Immature natural killer cell (primary cell): ENCODE data around the gene GMCL1. TPM values are rescaled to one million over a fixed set of nuclear protein-coding genes. Genes with fewer than 3 reads are reported as not detected.
"Not testable (repeated sequence)": the region's sequence is repeated elsewhere in the genome, so short reads cannot be mapped to it uniquely, and the experiment has no call there.

Experiments used
- DNase-seq, 3 donors: peaks; one replicate each; pipeline ENCODE4 v3.0.0; 2022; ENCODE audit warnings: mixed read lengths in 1 of 3
- H3K27ac Mint-ChIP-seq, 6 donors: one replicate each; pipeline ENCODE4 v1.8.0; 2020; ENCODE audit warnings: mixed read lengths in 6 of 6, mild to moderate bottlenecking in 5 of 6, inconsistent platforms in 4 of 6, moderate library complexity in 3 of 6
- H3K27me3 Mint-ChIP-seq, 3 donors: one replicate each; pipeline ENCODE4 v1.8.0; 2020 to 2021; ENCODE audit warnings: low read depth in 3 of 3, mild to moderate bottlenecking in 3 of 3, mixed read lengths in 3 of 3, moderate library complexity in 3 of 3, inconsistent platforms in 1 of 3
- H3K36me3 Mint-ChIP-seq, 3 donors: one replicate each; pipeline ENCODE4 v1.8.0; 2020; ENCODE audit warnings: mixed read lengths in 3 of 3, inconsistent platforms in 2 of 3, mild to moderate bottlenecking in 2 of 3
- H3K4me1 Mint-ChIP-seq, 2 donors: one replicate each; pipeline ENCODE4 v1.8.0; 2020; ENCODE audit warnings: inconsistent platforms in 2 of 2, mild to moderate bottlenecking in 2 of 2, mixed read lengths in 2 of 2, moderate library complexity in 1 of 2
- H3K4me3 Mint-ChIP-seq, 5 donors: one replicate each; pipeline ENCODE4 v1.8.0; 2020; ENCODE audit warnings: mild to moderate bottlenecking in 5 of 5, mixed read lengths in 5 of 5, inconsistent platforms in 3 of 5, moderate library complexity in 3 of 5
- H3K9me3 Mint-ChIP-seq, 6 donors: one replicate each; pipeline ENCODE4 v1.8.0; 2020; ENCODE audit warnings: mild to moderate bottlenecking in 6 of 6, mixed read lengths in 6 of 6, inconsistent platforms in 4 of 6, moderate library complexity in 3 of 6
- polyA plus RNA-seq, 3 donors: library from polyadenylated mRNA; unstranded; fragments of 300-500 nt; fragmentation: Illumina TruSeq; gene quantifications; one replicate each; pipeline ENCODE4 v1.2.3, GENCODE V29; 2021

GMCL1 gene
- polyA plus RNA-seq, 3 donors from 2014 or later: 38.4 to 52.9 (median 38.9) TPM

DNA sequence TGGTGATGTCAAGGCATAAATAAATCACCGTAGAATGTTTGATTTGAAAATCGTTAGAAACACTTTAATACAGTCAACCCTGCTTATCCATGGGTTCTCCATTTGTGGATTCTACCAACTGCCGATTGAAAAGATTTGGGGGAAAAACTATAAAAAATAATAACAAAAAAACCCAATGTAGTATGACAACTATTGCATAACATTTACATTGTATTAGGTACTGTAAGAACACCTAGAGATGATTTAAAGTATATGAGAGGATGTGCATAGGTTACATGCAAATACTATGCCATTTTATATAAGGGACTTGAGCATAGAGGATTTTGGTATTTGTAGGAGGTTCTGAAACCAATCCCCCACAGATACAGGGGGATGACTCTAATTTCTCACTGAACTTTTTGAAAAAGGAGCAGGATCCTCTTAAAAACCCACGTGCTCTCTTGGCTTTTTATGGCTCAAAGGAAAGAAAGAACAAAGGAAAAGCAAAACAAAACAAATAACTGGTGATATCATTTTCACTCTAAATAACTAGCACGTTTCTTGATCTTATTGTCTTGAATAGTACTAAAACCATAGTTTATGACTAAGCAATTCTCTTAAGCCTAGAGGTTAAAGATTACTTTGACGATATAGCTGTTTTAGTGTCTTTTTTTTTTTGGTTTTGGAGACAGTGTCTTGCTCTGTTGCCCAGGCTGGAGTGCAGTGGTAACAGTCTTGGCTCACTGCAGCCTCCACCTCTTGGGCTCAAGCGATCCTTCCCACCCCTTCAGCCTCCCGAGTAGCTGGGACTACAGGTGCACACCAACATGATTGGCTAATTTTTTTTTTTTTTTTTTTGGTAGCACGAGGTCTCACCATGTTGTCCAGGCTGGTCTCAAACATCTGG lies 17.0 kb downstream of the GMCL1 start:
- no peak for DNase-seq
- Mint-ChIP-seq H3K27ac (no peak overlapping the region), H3K36me3 (peaks cover 4 to 35% (median 21%) of the 10 kb centered on the region in 3 donors), H3K4me3 (no peak overlapping the region), H3K4me1 (no peaks in the 10 kb centered on the region), H3K9me3 (no peaks in the 10 kb centered on the region), H3K27me3 (peaks cover 0 to 4% (median 0%) of the 10 kb centered on the region in 3 donors)

DNA sequence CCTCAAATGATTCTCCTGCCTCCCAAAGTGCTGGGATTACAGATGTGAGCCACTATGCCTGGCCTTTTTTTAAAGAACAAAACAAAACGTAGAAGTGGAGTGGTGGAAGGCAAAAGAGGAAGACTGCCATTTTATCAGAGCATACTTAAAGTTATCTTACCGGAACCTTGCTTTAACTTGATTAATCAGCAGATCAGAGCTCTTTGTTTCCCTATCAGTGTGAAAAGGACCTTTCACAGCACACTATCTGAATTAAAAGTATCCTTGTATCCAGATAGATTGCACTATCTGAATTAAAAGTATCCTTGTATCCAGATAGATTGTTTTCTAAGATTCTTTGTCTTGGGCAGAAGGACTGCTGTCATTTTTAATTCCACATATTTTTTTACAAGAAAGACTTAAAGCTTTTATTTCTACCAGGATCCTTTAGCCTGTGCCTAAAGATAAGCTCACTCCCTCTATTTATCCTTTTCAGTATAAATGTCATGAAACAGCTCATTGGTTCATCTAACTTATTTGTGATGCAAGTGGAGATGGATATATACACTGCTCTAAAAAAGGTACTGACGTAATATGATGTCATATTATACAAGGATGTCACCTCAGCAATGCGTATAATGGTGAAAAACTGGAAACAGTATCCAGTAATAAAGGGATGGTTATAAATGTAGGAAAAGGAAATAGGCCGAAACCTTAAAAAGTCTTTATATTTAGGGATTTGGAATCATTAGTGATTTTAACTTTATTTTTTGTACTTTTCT lies 17.8 kb downstream of the GMCL1 start:
- H3K36me3 Mint-ChIP-seq: peaks cover 8 to 29% (median 20%) of the 10 kb centered on the region in 3 donors
- peak overlapping the region in 1 of 6 donors; percentile 5 for H3K27ac Mint-ChIP-seq

DNA sequence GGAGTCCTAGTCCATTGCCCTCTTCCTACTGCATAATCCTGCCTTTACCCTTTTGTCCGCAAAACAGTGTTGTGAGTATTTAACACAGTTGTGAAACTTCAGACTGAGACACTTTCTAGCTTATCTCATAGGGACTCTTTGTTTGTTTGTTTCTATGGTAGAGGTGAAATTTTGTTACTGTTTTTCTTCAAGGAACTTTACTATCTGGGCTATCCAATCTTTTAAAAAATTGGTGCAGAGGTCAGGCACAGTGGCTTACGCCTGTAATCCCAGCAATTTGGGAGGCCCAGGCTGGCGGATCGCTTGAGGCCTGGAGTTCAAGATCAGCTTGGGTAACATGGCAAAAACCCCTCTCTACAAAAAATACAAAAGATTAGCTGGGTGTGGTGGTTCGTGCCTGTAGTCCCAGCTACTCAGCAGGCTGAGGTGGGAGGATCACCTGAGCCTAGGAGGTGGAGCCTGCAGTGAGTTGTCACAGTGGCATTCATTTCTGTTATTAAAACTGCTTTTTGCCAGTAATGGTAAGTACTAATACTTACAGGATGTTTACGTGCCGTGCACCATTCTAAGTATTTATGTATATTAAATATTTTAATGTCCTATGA lies 18.8 kb downstream of the GMCL1 start:
- no peak overlapping the region for H3K4me3 Mint-ChIP-seq
- no peaks in the 10 kb centered on the region for H3K9me3 Mint-ChIP-seq
- peak overlapping the region in 3 of 6 donors; percentile 5 to 73 (median 42) for H3K27ac Mint-ChIP-seq
- H3K36me3 Mint-ChIP-seq: peaks cover 8 to 30% (median 20%) of the 10 kb centered on the region in 3 donors
- no peak for DNase-seq
- no peaks in the 10 kb centered on the region for H3K4me1 Mint-ChIP-seq
- peaks cover 0 to 2% (median 0%) of the 10 kb centered on the region in 3 donors for H3K27me3 Mint-ChIP-seq

More for the DNA sequence above, 17.8 kb downstream of the GMCL1 start:
- H3K27me3 Mint-ChIP-seq: peaks cover 0 to 2% (median 0%) of the 10 kb centered on the region in 3 donors
- no peak for DNase-seq
- H3K4me3 Mint-ChIP-seq: no peak overlapping the region
- H3K9me3 Mint-ChIP-seq: no peaks in the 10 kb centered on the region
- no peaks in the 10 kb centered on the region for H3K4me1 Mint-ChIP-seq

DNA sequence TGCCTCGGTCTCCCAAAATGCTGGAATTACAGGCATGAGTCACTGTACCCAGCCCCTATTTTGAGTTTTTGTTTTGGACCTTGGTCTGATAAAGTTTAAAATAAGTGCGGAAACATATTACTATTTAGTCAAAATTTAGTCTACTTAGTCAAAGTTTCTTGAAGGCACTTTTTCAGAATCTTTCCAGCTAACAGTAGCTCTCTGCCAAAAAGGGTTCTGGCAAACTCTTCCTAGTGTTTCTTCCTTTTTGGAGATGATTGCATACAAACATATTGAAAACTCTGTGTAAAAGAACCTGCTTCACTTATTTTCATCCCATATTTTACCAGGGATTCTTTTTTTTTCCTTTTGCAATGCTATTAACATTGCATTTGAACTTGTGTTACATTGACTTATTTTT lies 28.8 kb downstream of the GMCL1 start:
- H3K27me3 Mint-ChIP-seq: no peaks in the 10 kb centered on the region
- DNase-seq: no peak
- H3K9me3 Mint-ChIP-seq: no peaks in the 10 kb centered on the region
- H3K4me1 Mint-ChIP-seq: no peaks in the 10 kb centered on the region
- no peak overlapping the region for H3K27ac Mint-ChIP-seq
- peaks cover 3 to 9% (median 6%) of the 10 kb centered on the region in 3 donors for H3K36me3 Mint-ChIP-seq
- H3K4me3 Mint-ChIP-seq: no peak overlapping the region

DNA sequence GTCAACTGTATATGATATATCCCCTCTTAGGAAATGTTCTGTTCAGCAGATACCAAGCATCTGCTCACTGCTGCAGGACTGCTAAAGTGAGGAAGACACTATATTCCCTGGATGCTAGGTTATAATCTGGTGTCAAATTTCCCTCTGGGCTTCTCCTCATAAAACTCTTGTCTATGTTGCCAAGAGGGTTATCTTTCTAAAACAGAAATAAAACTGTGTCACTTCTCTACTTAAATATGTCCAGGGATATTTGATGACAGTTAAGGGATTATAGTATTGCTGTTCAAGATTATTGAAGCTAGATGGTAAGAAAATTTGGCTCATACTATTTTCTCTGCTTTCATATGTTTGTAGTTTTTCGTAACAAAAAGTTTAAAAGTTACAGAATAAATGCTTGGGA lies 33.8 kb downstream of the GMCL1 start:
- H3K9me3 Mint-ChIP-seq: no peaks in the 10 kb centered on the region
- H3K27ac Mint-ChIP-seq: no peak overlapping the region
- peaks cover 0 to 2% (median 0%) of the 10 kb centered on the region in 3 donors for H3K27me3 Mint-ChIP-seq
- no peak for DNase-seq
- H3K4me1 Mint-ChIP-seq: no peaks in the 10 kb centered on the region
- peaks cover 16 to 28% (median 19%) of the 10 kb centered on the region in 3 donors for H3K36me3 Mint-ChIP-seq
- no peak overlapping the region for H3K4me3 Mint-ChIP-seq

DNA sequence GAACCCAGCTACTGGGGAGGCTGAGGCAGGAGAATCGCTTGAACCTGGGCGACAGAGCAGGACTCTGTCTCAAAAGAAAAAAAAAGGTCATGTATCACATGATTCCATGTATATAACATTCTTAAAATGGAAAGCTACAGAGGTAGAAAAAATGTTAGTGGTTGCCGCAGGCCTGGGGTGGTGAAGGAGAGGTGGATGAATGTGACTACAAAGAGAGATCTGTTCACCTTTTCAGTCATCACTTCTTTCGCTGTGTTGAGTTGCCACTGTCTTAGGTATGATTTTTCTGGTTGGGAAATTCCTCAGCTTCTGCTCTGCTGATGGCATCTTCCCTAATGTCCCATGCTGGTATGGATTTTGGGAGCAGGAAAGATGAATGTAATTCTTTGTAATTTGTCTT lies 59.0 kb downstream of the GMCL1 start:
- Mint-ChIP-seq H3K4me3 (no peak overlapping the region), H3K36me3 (peaks cover 0 to 4% (median 0%) of the 10 kb centered on the region in 3 donors), H3K4me1 (peaks cover 3 to 8% of the 10 kb centered on the region in 2 donors), H3K27ac (no peak overlapping the region), H3K27me3 (peaks cover 0 to 3% (median 1%) of the 10 kb centered on the region in 3 donors), H3K9me3 (no peaks in the 10 kb centered on the region)
- DNase-seq: no peak

DNA sequence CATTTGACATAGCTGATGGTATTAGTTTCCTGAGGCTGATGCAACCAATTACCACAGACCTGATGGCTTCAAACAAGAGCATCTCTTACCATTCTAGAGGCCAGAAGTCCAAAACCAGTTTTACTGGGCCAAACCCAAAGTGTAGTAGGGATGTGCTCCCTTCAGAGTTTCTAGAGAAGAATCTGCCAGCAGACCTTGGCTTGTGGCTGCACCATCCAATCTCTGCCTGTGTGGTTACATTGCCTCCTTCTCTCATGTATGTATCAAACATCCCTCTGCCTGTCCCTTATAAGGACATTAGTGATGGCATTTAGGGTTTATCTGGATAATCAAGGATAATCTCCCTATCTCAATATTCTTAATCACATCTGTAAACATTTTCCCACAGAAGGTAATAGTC lies 59.8 kb downstream of the GMCL1 start:
- DNase-seq: no peak
- peaks cover 1 to 6% (median 3%) of the 10 kb centered on the region in 3 donors for H3K27me3 Mint-ChIP-seq
- H3K4me3 Mint-ChIP-seq: no peak overlapping the region
- no peaks in the 10 kb centered on the region for H3K9me3 Mint-ChIP-seq
- peaks cover 0 to 7% (median 0%) of the 10 kb centered on the region in 3 donors for H3K36me3 Mint-ChIP-seq
- H3K27ac Mint-ChIP-seq: no peak overlapping the region
- H3K4me1 Mint-ChIP-seq: peaks cover 11 to 17% of the 10 kb centered on the region in 2 donors

DNA sequence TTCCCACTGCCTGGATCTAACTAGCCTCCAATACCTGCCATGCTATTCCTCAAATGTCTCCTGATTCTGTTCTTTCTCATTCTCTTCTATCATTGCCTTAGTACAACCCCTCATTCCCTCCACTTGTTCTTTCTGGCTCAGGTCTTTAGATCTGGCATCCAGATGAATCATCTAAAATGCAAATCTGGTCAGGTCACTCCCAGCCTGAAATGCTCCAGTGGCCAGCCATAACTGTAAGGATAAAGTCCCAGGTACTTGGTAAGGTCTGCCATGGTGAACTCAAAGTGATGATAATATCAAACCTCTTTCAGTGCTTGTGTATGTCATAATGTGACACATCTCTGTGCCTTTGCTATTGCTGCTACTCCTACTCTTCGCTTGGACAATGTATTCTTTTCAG lies 61.4 kb downstream of the GMCL1 start:
- peaks cover 0 to 7% (median 0%) of the 10 kb centered on the region in 3 donors for H3K36me3 Mint-ChIP-seq
- no peak for DNase-seq
- no peak overlapping the region for H3K4me3 Mint-ChIP-seq
- H3K4me1 Mint-ChIP-seq: peaks cover 25 to 32% of the 10 kb centered on the region in 2 donors
- peaks cover 1 to 6% (median 3%) of the 10 kb centered on the region in 3 donors for H3K27me3 Mint-ChIP-seq
- no peaks in the 10 kb centered on the region for H3K9me3 Mint-ChIP-seq
- no peak overlapping the region for H3K27ac Mint-ChIP-seq

DNA sequence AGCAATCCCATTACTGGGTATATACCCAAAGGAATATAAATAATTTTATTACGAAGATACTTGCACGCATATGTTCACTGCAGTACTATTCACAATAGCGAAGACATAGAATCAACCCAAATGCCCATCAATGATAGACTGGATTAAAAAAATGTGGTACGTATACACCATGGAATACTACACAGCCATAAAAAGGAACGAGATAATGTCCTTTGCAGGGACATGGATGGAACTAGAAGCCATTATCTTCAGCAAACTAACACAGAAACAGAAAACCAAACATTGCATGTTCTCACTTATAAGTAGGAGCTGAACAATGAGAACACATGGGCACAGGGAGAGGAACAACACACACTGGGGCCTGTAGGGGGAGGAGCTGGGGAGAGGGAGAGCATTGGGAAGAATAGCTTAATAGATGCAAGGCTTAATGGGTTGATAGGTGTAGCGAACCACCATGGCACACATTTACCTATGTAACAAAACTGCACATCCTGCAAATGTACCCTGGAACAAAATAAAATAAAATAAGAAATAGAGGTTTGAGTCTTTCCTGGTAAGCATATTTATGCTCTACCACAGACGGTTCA lies 63.5 kb downstream of the GMCL1 start:
- Mint-ChIP-seq H3K27ac (peak overlapping the region; percentile 91 to 99 (median 98)), H3K36me3 (peaks cover 10 to 21% (median 10%) of the 10 kb centered on the region in 3 donors), H3K4me3 (peak overlapping the region; percentile 99 to 100 (median 100)), H3K4me1 (peaks cover 35 to 49% of the 10 kb centered on the region in 2 donors)
- not testable (repeated sequence) for DNase-seq, H3K27me3 Mint-ChIP-seq, H3K9me3 Mint-ChIP-seq

DNA sequence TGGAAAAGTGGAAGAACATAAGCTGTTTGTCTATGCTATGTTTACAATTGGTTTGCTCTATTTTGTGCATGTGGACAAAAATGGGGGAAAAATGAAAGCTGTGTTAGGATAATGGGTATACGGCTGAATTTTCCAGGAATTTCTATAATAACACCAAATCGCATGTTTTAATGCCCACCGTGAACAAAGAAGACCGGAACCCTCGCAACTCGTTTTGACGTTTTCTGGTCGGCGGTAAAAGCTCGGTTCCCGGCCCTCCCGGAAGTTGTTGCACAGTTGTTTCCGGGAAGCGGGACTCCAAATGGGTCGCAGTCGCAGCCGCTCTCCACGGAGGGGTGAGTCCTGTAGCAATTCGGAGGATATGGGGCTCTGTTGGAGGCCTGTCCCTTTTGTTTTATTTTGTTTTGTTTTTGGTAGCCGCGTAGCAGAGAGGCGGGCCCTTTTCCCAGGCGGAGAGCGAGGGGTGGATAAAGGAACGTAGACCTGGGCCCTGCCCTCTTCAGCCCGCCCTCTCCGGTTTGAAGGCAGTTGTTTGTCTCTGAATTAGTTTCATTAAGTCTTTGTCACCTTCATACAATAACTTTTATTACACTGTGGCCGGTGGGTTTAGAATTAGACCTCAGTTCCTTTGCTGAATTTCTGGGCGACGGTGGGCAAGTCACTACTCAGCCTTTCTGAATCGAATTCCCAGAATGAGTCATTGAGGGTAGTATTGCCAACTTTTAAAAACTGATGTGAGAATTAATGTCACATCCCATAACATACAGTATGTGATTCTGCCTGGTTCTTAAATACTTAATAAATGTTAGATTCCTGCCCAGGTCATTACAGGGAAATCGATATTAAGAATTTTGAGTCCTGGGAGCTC lies 64.5 kb downstream of the GMCL1 start, which contains the start of gene SNRNP27:
Gene SNRNP27, plus strand, starts transcription at position 273 of the 868 bp plus-strand sequence. Its CDS starts 29 bp downstream, at position 302.
- DNase-seq: peak; percentile 69 to 82 (median 78)
- H3K36me3 Mint-ChIP-seq: peaks cover 13 to 25% (median 13%) of the 10 kb centered on the region in 3 donors
- H3K4me1 Mint-ChIP-seq: peaks cover 35 to 51% of the 10 kb centered on the region in 2 donors
- H3K4me3 Mint-ChIP-seq: peak within 1 kb of the TSS; percentile 99 to 100 (median 100)
- H3K27me3 Mint-ChIP-seq: peaks cover 1 to 6% (median 3%) of the 10 kb centered on the region in 3 donors
- H3K9me3 Mint-ChIP-seq: no peaks in the 10 kb centered on the region
- peak within 1 kb of the TSS; percentile 91 to 99 (median 98) for H3K27ac Mint-ChIP-seq

DNA sequence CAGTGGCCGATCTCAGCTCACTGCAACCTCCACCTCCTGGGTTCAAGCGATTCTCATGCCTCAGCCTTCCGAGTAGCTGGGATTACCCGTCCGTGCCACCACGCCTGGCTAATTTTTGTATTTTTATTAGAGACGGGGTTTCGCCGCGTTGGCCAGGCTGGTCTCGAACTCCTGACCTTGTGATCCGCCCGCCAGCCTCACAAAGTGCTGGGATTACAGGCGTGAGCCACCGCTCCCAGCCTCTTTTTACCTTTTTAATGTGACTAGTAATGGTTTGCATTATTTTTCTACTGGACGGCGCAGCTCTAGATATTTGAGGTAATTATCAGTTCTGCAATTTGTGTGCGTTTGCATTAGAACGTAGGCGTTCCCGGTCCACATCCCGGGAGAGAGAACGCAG lies 65.3 kb downstream of the GMCL1 start:
- H3K4me1 Mint-ChIP-seq: peaks cover 35 to 51% of the 10 kb centered on the region in 2 donors

DNA sequence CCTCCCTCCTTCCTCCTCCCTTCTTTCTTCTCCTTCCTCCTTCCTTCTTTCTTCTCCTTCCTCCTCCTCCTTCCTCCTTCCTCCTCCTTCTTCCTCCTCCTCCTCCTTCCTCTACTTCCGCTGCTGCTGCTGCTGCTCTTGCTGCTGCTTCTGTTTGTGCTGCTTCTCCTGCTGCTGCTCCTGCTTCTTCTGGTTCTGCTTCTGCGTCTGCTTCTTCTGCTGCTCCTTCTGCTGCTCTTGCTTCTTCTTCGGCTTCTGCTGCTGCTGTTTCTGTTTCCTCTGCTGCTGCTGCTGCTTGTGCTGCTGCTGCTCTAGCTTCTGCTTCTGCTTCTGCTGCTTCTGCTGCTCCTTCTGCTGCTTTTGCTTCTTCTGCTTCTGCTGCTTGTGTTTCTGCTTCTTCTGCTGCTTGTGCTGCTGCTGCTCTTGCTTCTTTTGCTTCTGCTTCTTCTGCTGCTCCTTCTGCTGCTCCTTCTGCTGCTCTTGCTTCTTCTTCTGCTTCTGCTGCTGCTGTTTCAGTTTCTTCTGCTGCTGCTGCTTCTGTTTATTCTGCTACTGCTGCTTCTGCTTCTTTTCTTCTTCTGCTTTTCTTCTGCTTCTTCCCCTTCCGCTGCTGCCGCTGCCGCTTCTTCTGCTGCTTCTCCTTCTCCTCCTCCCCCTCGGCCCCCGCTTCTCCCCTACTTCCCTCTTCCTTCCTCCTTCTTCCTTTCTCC lies 72.9 kb downstream of the GMCL1 start:
- H3K4me3 Mint-ChIP-seq: peak overlapping the region; percentile 82 to 91 (median 85)
- H3K27me3 Mint-ChIP-seq: no peaks in the 10 kb centered on the region
- H3K9me3 Mint-ChIP-seq: no peaks in the 10 kb centered on the region
- peaks cover 31 to 45% of the 10 kb centered on the region in 2 donors for H3K4me1 Mint-ChIP-seq
- peak overlapping the region; percentile 77 to 97 (median 89) for H3K27ac Mint-ChIP-seq
- H3K36me3 Mint-ChIP-seq: peaks cover 27 to 49% (median 30%) of the 10 kb centered on the region in 3 donors
- DNase-seq: peak in 1 of 3 donors; percentile 9

More for the DNA sequence above, 65.3 kb downstream of the GMCL1 start:
- Mint-ChIP-seq H3K27ac (peak overlapping the region in 5 of 6 donors; percentile 31 to 99 (median 55)), H3K36me3 (peaks cover 13 to 23% (median 16%) of the 10 kb centered on the region in 3 donors), H3K4me3 (peak overlapping the region; percentile 99 to 100 (median 100))
- DNase-seq, H3K9me3 Mint-ChIP-seq, H3K27me3 Mint-ChIP-seq: not testable (repeated sequence)
